Endothelial cell of umbilical vein (primary cell): ENCODE results near the gene JMJD8. TPM values are rescaled to one million over a fixed set of nuclear protein-coding genes. Genes with fewer than 3 reads are reported as not detected.

Source experiments
- BruUV-seq: library from RNA; stranded (reverse); fragments of 400-500 nt; replicated peaks from 2 replicates; lab custom pipeline; 2021; lab: Mats Ljungman, UMichigan
- CTCF ChIA-PET: fragments of 300-600, 350-600 bp; sonication (Branson Sonifier 250); formaldehyde crosslinking; loops from one replicate; lab custom pipeline; 2021; ENCODE audit warnings: antibody characterized with exemption, inconsistent platforms; lab: Charles Lee
- POLR2A ChIA-PET: fragments of 300-600, 350-600 bp; sonication (Branson Sonifier 250); formaldehyde crosslinking; loops from one replicate; lab custom pipeline; 2021; ENCODE audit warnings: antibody characterized with exemption, inconsistent platforms; lab: Charles Lee
- DNase-seq: peaks from one replicate; pipeline ENCODE4 v3.0.0-alpha.2; 2011; ENCODE audit warnings: low read depth, low spot score
- FAIRE-seq: peaks from 2 replicates; lab custom pipeline; 2011; peaks lifted over from hg19 to GRCh38; lab: Jason Lieb, UNC
- H2AFZ ChIP-seq: 2 replicates; pipeline ENCODE4 v1.6.0; 2012; ENCODE audit warnings: low read depth, low read length, control low read depth, inconsistent platforms
- H3K27ac ChIP-seq: 2 replicates; pipeline ENCODE4 v1.5.1; 2011; ENCODE audit warnings: low read depth, mild to moderate bottlenecking, control low read depth, low read length, moderate library complexity; ENCODE audit not compliant: insufficient read depth
- H3K27me3 ChIP-seq, 2 experiments: 2 replicates each; pipeline versions ENCODE4 v1.6.0 to v1.6.1; 2011; ENCODE audit warnings: low read length in 2 of 2, mixed read lengths in 1 of 2; ENCODE audit not compliant: control insufficient read depth in 2 of 2, insufficient read depth in 2 of 2
- H3K36me3 ChIP-seq, 2 experiments: 2 replicates in 1 of 2; 3 replicates in 1 of 2; pipeline ENCODE4 v1.5.1; 2011; ENCODE audit warnings: low read length in 2 of 2, mild to moderate bottlenecking in 1 of 2, moderate library complexity in 1 of 2; ENCODE audit not compliant: control insufficient read depth in 2 of 2, insufficient read depth in 2 of 2; ENCODE audit errors: extremely low read depth in 1 of 2
- H3K4me1 ChIP-seq: 3 replicates; pipeline ENCODE4 v1.5.1; 2011; ENCODE audit warnings: mild to moderate bottlenecking, low read length; ENCODE audit not compliant: control insufficient read depth, insufficient read depth; ENCODE audit errors: extremely low read depth
- H3K4me2 ChIP-seq: 2 replicates; pipeline ENCODE4 v1.6.1; 2011; ENCODE audit warnings: low read length, control low read depth, mixed read lengths; ENCODE audit not compliant: insufficient read depth
- H3K4me3 ChIP-seq, 3 experiments: fragments of 200-600 bp in 1 of 3; sonication (generic), shearing (Covaris generic) in 1 of 3; replicated peaks in 1 of 3; 2 replicates each; pipeline ENCODE4 v1.5.1; 2011 to 2016; ENCODE audit warnings: control low read depth in 3 of 3, low read length in 3 of 3, mild to moderate bottlenecking in 2 of 3, inconsistent platforms in 1 of 3, low read depth in 1 of 3, moderate library complexity in 1 of 3; ENCODE audit not compliant: insufficient read depth in 1 of 3
- H3K79me2 ChIP-seq: 2 replicates; pipeline ENCODE4 v1.6.0; 2012; ENCODE audit warnings: low read length, inconsistent platforms; ENCODE audit not compliant: control insufficient read depth, insufficient read depth
- H3K9ac ChIP-seq: replicated peaks from 2 replicates; pipeline ENCODE3; 2011; ENCODE audit warnings: low read length, control low read depth; ENCODE audit not compliant: insufficient read depth; ENCODE audit errors: extremely low read depth
- H3K9me1 ChIP-seq: replicated peaks from 3 replicates; pipeline ENCODE4 v1.6.0; 2011; ENCODE audit warnings: mild to moderate bottlenecking, low read length; ENCODE audit not compliant: control insufficient read depth, insufficient read depth; ENCODE audit errors: extremely low read depth
- H3K9me3 ChIP-seq: replicated peaks from 2 replicates; pipeline ENCODE4 v1.5.1; 2012; ENCODE audit warnings: low read length, inconsistent platforms; ENCODE audit not compliant: control insufficient read depth, insufficient read depth
- H4K20me1 ChIP-seq: replicated peaks from 2 replicates; pipeline ENCODE3; 2011; ENCODE audit warnings: mild to moderate bottlenecking, low read length; ENCODE audit not compliant: control insufficient read depth, insufficient read depth; ENCODE audit errors: extremely low read depth
- EZH2 ChIP-seq: IDR thresholded peaks from 2 replicates; pipeline ENCODE4 v1.6.1; 2012; ENCODE audit warnings: borderline replicate concordance, low read depth, mild to moderate bottlenecking, moderate library complexity, low read length, inconsistent platforms; ENCODE audit not compliant: severe bottlenecking
- FOS ChIP-seq: IDR thresholded peaks from 2 replicates; pipeline ENCODE4 v1.6.1; 2011; ENCODE audit warnings: mild to moderate bottlenecking, low read length, moderate library complexity, borderline replicate concordance; ENCODE audit not compliant: insufficient read depth
- GATA2 ChIP-seq: IDR thresholded peaks from 2 replicates; pipeline ENCODE4 v1.7.0; 2011; ENCODE audit warnings: low read depth, mild to moderate bottlenecking, moderate library complexity, mixed read lengths, low read length; ENCODE audit not compliant: insufficient read length, insufficient read depth
- JUN ChIP-seq: IDR thresholded peaks from 2 replicates; pipeline ENCODE4 v1.6.1; 2011; ENCODE audit warnings: borderline replicate concordance, low read depth; ENCODE audit not compliant: insufficient read length, insufficient read depth
- MYC ChIP-seq: IDR thresholded peaks from one replicate; pipeline ENCODE4 v1.6.1; 2011; ENCODE audit warnings: mild to moderate bottlenecking, low read depth, low read length
- POLR2A ChIP-seq: IDR thresholded peaks from 2 replicates; pipeline ENCODE4 v1.6.1; 2012; ENCODE audit warnings: low read depth, mild to moderate bottlenecking, control low read depth, low read length
- POLR2AphosphoS5 ChIP-seq: IDR thresholded peaks from 2 replicates; pipeline ENCODE4 v1.6.1; 2012; ENCODE audit warnings: low read depth, mild to moderate bottlenecking, control low read depth, low read length, moderate library complexity; ENCODE audit not compliant: insufficient read depth
- dilution Hi-C: fragments of 300-500 bp; cut with MboI; formaldehyde crosslinking; loops from one replicate; pipeline ENCODE4 v1.15.0; 2019; ENCODE audit warnings: low sequenced_read_pairs; ENCODE audit not compliant: extremely low pct_ligation_motif_present
- intact Hi-C: fragments of 100-400 bp; cut with micrococcal nuclease; formaldehyde crosslinking; loops from one replicate; pipeline ENCODE4 v1.10.0; 2022
- polyA plus RNA-seq, 4 experiments: library from polyadenylated mRNA; depleted of rRNA in 3 of 4; stranded (reverse) in 3 of 4; unstranded in 1 of 4; fragments of >200 nt; gene quantifications; 2 replicates each; pipeline versions ENCODE4 v1.2.1 to v1.2.3, GENCODE V29; 2011 to 2012; ENCODE audit warnings: missing spikeins in 1 of 4
- total RNA-seq: library from RNA; stranded (reverse); gene quantifications from 2 replicates; pipeline ENCODE4 v1.2.3, GENCODE V29; 2021
- TF ChIP-seq, protein P1 (sequence below), 2 donors: IDR thresholded peaks; 1 replicate in 1 of 2; 2 replicates in 1 of 2; pipeline ENCODE4 v1.5.1; 2011; ENCODE audit warnings: low read length in 2 of 2, mild to moderate bottlenecking in 2 of 2, moderate library complexity in 2 of 2, control low read depth in 1 of 2, inconsistent platforms in 1 of 2, low read depth in 1 of 2; ENCODE audit not compliant: insufficient read depth in 1 of 2; ENCODE audit errors: extremely low read depth in 1 of 2
- TF ChIP-seq, protein P2 (sequence below): IDR thresholded peaks from 2 replicates; pipeline ENCODE4 v1.6.1; 2011; ENCODE audit not compliant: insufficient read depth, insufficient read length

Gene JMJD8
- total and polyA plus RNA-seq, 2 donors (not counting 3 experiments of a cell fraction or from before 2014, with no cell fraction given), result 55.1 to 102 TPM

DNA sequence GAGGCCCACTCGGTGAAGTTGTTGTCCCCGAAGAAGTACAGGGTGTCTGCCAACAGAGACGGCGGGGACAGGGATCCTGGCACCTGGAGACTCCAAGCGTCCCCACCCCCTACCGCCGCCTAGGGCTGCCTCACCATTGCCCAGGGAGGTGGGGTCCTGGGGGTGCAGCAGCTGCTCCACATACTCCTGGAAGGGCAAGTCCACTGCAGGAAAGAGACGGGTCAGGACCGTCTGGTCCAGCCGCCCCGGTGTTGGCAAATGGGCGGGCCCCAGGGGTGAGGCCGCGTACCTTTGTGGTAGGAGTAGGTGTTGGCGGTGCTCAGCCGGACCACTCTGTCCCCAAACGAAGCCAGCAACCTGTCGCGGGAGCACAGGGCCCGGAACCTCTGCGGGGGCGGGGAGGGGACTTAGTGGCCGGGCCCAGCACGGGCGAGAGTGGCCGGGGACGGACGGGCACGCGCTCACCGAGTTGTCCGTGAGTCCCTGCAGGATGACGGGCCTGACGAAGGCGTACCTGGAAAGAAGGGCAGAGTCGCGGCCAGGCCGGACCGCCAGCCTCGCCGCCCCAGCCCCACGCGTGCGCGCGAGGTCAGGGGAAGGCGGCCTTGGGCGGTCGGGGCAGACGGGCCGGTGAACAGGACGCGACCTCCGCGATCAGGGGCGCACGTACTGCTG is 601 bp downstream of the JMJD8 start:
- Histone ChIP-seq H3K9me1 (no peaks in the 10 kb centered on the region), H3K4me3 (peak overlapping the region in 2 of 3 experiments; percentile 5 to 71), H3K4me2 (peak overlapping the region; percentile 29), H4K20me1 (no peaks in the 10 kb centered on the region), H3K9me3 (no peaks in the 10 kb centered on the region), H3K79me2 (peaks cover 31% of the 10 kb centered on the region), H3K27ac (peak overlapping the region; percentile 35), H3K27me3 (no peaks in the 10 kb centered on the region), H3K4me1 (peaks cover 20% of the 10 kb centered on the region), H3K36me3 (peaks cover 7 to 22% of the 10 kb centered on the region in 2 experiments), H2AFZ (no peak overlapping the region), H3K9ac (no peak overlapping the region)
- FAIRE-seq (no peak), DNase-seq (no peak)
- no peak for TF ChIP-seq FOS
- TF ChIP-seq POLR2A, result no peak
- TF ChIP-seq, protein P1, sequence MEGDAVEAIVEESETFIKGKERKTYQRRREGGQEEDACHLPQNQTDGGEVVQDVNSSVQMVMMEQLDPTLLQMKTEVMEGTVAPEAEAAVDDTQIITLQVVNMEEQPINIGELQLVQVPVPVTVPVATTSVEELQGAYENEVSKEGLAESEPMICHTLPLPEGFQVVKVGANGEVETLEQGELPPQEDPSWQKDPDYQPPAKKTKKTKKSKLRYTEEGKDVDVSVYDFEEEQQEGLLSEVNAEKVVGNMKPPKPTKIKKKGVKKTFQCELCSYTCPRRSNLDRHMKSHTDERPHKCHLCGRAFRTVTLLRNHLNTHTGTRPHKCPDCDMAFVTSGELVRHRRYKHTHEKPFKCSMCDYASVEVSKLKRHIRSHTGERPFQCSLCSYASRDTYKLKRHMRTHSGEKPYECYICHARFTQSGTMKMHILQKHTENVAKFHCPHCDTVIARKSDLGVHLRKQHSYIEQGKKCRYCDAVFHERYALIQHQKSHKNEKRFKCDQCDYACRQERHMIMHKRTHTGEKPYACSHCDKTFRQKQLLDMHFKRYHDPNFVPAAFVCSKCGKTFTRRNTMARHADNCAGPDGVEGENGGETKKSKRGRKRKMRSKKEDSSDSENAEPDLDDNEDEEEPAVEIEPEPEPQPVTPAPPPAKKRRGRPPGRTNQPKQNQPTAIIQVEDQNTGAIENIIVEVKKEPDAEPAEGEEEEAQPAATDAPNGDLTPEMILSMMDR (IDR thresholded peaks at IDR 0.05; ENCODE audit: extremely low read depth in 1 of 2, insufficient read depth in 1 of 2, low read depth in 1 of 2, low read length in 2 of 2), result no peak
- TF ChIP-seq JUN, result no peak
- no peak for TF ChIP-seq GATA2
- no peak for TF ChIP-seq EZH2
- TF ChIP-seq POLR2AphosphoS5, result no peak
- no peak for TF ChIP-seq MYC
- TF ChIP-seq, protein P2, sequence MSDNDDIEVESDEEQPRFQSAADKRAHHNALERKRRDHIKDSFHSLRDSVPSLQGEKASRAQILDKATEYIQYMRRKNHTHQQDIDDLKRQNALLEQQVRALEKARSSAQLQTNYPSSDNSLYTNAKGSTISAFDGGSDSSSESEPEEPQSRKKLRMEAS, result no peak
- ChIA-PET CTCF (no interaction called here), POLR2A (no interaction called here)
- dilution Hi-C loops (no loop called here), intact Hi-C loops (no loop called here)
- BruUV-seq, result no TSS peak
